NCI-H748 (cell line): ENCODE data around the gene ANKRD55.
"Not testable (repeated sequence)": the region's sequence is repeated elsewhere in the genome, so short reads cannot be mapped to it uniquely, and the experiment has no call there.

Source experiments
- DNase-seq: peaks from one replicate; lab custom pipeline; 2025; ENCODE audit not compliant: unreplicated experiment; lab: John Stamatoyannopoulos, UW

ANKRD55 gene

GRCh38 chr5:56211298-56211865 is 21.7 kb downstream of the ANKRD55 start:
- DNase-seq = no peak

GRCh38 chr5:56208681-56209080 is 24.4 kb downstream of the ANKRD55 start:
- no peak for DNase-seq

- no peak for DNase-seq
Observed at GRCh38 chr5:56207537-56207936, 25.6 kb downstream of the ANKRD55 start.

- DNase-seq = no peak
Observed at GRCh38 chr5:56206126-56206910, 26.8 kb downstream of the ANKRD55 start.

GRCh38 chr5:56203936-56204335 is 29.2 kb downstream of the ANKRD55 start:
- DNase-seq = not testable (repeated sequence)

- DNase-seq = no peak
Observed at GRCh38 chr5:56202483-56202882, 30.6 kb downstream of the ANKRD55 start.

- not testable (repeated sequence) for DNase-seq
Observed at GRCh38 chr5:56201762-56202261, 31.3 kb downstream of the ANKRD55 start.

- peak; percentile 68 for DNase-seq
Observed at GRCh38 chr5:56200971-56201666, 32.0 kb downstream of the ANKRD55 start.

GRCh38 chr5:56195016-56195415 is 38.1 kb downstream of the ANKRD55 start:
- DNase-seq = no peak

- no peak for DNase-seq
Observed at GRCh38 chr5:56192246-56192645, 40.9 kb downstream of the ANKRD55 start.

- no peak for DNase-seq
Observed at GRCh38 chr5:56191656-56192055, 41.5 kb downstream of the ANKRD55 start.

GRCh38 chr5:56190497-56190896 is 42.6 kb downstream of the ANKRD55 start:
- no peak for DNase-seq

GRCh38 chr5:56185768-56186311 is 47.3 kb downstream of the ANKRD55 start:
- no peak for DNase-seq

- no peak for DNase-seq
Observed at GRCh38 chr5:56183506-56183905, 49.6 kb downstream of the ANKRD55 start.

- no peak for DNase-seq
Observed at GRCh38 chr5:56179442-56179841, 53.7 kb downstream of the ANKRD55 start.

- DNase-seq = no peak
Observed at GRCh38 chr5:56178823-56179222, 54.3 kb downstream of the ANKRD55 start.

GRCh38 chr5:56176871-56177533 is 56.1 kb downstream of the ANKRD55 start:
- no peak for DNase-seq

GRCh38 chr5:56176155-56176798 is 56.9 kb downstream of the ANKRD55 start:
- DNase-seq = no peak

- no peak for DNase-seq
Observed at GRCh38 chr5:56175488-56175887, 57.6 kb downstream of the ANKRD55 start.

- DNase-seq = no peak
Observed at GRCh38 chr5:56175021-56175420, 58.1 kb downstream of the ANKRD55 start.

GRCh38 chr5:56172241-56172640 is 60.9 kb downstream of the ANKRD55 start:
- DNase-seq = no peak
